Activated T-helper 9 cell treated with anti-CD3 and anti-CD28 coated beads, Interleukin-2, amount 50 U/mL, for 16 hours (primary cell): ENCODE results near the gene DUSP7.

ENCODE experiments used
- DNase-seq: peaks from one replicate; pipeline ENCODE4 v3.0.0-alpha.2; 2020; ENCODE audit warnings: low read depth

Gene DUSP7, protein sequence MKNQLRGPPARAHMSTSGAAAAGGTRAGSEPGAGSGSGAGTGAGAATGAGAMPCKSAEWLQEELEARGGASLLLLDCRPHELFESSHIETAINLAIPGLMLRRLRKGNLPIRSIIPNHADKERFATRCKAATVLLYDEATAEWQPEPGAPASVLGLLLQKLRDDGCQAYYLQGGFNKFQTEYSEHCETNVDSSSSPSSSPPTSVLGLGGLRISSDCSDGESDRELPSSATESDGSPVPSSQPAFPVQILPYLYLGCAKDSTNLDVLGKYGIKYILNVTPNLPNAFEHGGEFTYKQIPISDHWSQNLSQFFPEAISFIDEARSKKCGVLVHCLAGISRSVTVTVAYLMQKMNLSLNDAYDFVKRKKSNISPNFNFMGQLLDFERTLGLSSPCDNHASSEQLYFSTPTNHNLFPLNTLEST

DNA sequence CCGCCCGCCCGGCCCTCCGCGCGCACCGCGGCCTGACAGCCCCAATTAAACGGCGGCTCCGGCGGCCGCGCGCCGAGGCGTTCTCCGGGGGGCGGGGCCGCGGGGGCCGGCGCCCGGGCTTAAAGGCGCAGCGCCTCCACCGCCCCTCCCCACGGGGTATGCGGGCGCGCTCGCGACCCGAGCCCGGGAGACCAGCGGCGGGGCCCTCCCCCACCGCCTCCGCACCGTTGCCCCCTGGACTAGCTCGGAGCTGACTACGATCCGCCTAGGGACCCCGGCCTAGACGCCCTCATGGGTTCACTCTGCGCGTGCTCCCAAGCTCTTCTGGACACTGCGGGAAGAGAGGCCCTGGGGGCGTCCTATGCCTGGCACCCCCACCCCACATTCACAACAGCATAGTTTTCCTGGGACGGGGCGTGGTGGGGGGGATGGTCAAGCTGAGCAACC lies at the start of gene DUSP7:
TSS of gene DUSP7 (minus strand) at position 51 of the 447 bp plus-strand sequence. CDS start 205 bp downstream, outside the sequence.
- DNase-seq, result peak; percentile 63

DNA sequence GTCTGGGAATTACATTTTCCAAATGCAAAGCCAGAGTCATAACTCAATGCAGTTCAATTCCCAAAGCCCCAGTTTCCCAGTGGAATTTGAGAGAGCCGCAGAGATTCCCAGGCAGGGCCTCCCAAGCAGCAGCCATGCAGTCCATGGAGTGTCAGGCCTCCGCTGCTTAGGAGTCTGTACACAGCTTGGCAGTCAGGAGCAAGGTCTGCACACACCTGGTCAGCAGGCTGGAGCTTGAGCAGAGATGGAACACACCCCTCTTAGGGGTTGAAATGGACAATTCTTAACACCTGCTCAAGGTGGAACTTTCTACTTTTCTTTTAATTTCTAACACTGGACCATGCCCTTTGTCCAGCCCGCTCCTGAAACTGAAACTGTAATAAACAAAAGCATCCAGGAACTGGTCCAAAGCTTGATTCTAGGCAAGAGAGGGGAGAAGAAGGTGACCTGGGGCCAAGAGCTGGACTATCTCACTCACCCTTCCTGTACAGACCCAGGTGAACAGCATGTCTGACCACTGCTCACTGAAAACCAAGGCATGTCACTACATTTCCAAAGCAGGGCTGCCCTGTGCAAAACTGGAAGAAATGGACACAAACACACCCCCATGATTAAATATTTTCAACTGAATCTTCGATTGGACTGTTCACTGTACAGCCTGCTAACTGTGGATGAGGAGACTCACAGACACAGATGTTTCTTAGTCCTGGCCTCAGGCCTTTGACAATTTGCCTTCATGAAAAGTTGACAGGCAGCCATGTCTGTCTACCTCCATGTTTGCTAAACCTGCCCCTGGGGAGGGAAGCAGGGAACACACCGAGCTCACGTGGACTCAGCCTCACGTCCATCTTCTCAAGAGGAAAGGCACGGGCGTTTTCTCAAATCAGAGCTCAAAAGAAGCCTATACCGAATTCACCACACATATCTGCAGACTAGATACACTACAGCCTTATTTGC lies 48.6 kb upstream of the DUSP7 start:
- DNase-seq, result no peak

DNA sequence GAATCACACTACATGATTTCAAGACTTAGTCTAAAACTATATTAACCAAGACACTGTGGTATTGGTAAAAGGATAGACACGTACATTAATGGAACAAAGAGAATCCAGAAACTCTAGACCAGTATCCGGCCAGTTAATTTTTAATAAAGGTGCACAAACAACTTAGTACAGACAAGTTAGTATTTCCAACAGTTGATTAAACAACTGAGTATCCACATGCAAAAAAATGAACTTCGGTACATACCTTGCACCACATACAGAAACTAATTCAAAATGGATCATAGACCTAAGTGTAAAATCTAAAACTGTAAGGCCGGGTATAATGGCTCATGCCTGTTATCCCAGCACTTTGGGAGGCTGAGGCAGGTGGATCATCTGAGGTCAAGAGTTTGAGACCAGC lies 46.6 kb upstream of the DUSP7 start:
- no peak for DNase-seq

DNA sequence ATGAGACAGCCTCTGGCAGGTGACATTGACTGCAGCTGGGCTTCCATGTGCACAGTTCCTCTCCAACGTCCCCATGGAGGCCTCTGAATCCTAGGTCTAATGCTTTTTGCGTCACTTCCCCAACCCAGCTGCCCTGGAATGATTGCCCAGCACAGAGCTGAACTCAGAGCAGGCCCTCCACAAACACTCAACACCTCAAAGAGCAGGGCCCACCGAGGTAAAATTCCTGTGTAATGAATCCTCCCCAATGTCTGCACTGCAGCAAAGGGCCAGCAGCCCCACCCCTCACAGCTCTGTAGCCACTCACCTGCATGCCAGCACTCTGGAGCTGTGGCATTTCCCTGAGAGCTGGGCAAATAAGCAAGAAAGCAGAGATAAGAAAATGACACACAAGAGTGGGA lies 42.6 kb upstream of the DUSP7 start:
- DNase-seq, result no peak

DNA sequence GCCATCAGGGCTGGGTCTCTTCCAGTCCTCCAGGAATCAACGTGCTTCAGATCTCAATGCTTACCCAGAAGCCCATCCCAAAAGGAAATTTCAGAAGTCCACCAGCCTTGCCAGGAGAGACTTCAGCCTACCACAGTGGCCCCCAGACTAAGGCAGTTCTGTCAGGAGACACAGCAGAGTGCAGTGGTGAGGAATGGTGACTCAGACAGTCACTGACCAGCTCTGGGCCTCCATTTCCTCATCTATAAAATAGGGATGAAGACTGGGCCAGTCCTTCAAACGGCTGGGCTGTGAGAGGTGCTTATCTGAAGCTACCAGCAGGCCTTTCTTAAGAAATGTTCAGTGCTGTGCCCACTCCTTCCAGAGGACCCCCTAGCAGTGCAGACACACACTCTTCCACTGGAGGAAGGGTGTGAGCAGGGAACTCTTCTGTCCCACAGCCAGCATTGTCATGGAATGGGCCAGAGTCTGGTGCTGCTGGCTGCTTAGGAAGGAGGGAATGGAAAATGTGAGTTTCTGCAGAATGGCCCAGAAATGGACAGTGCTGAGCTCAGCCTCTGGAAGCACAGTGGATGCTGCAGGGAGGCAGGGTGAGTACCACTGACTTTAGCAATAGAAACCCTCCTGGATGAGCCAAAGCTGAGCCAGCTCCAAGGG lies 41.6 kb upstream of the DUSP7 start:
- no peak for DNase-seq

DNA sequence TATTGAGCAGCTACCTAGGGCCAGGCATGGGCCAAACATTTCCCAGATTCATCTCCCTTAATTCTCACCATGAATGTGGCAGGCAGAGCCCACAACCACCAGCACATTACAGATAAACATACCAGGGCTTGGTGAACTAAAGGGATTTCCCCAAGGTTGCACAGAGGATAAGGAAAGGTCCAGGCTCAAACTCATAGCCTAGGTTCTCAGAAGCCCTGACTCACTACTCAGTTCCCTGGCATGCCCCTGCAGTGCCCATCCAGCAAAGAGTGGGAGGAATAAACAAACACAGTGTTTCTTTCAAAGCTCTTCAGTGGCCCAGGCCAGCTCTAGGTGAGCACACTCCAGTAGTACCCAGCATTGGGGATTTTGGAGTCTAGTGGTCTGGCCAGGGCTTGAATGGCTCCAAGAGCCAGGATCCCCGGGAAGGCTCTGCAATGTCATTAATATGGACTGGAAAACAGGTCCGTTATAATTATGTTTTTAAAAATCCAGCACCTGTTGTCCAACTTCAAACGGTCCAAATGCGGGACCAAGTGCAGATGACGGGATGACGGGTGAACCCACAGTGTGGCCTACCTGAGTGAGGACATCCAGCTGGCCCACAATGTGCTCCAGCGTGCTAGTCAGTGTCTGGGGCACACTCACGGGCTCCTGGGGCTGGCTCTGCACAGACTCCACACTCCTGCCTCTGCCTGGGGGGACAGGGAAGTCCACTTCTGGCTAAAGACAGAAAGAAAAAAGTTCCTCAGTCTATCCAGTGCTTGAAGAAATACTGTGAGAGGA lies 39.8 kb upstream of the DUSP7 start:
- no peak for DNase-seq

DNA sequence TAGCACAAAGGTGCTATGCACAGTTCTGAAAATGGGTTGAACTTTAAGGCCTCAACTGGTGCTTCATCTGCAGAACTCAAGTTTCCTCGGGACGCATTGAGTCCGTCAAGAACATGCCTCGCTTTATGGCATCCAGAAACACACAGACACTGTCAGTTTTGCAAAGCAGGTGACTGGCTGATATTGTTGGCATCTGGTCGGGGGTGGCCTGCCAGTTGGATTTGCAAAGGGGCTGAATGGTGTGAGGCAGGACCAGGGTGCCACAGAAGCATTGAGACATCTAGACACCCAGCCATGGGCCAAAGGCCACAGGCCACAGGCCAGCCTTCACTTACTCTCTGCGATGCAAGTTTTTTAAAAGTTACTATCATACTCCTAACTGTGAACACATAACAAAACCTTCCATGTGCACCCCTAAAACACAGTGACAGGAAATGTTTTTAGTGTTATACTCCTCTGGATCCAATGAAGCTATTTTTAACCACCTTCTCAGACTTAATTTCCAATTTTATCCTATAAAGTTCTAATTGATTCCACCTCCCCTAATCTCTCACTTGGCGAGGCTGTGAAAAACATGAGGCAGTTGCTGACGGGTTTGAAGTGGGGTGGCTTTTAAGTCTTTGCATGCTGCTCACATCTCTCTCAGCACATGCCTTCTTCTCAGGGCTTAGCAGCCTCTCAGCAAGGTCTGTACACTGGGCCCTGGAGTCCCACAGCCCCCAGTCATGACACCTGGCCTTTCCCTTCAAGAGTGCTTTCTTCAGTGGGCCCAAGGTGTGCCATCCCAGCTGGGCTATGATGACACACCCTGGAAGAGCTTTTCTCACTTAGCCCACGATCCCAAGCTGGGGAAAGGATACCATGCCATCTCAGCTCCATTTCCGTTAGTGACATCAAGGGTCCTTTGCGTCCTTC lies 38.5 kb upstream of the DUSP7 start:
- no peak for DNase-seq

DNA sequence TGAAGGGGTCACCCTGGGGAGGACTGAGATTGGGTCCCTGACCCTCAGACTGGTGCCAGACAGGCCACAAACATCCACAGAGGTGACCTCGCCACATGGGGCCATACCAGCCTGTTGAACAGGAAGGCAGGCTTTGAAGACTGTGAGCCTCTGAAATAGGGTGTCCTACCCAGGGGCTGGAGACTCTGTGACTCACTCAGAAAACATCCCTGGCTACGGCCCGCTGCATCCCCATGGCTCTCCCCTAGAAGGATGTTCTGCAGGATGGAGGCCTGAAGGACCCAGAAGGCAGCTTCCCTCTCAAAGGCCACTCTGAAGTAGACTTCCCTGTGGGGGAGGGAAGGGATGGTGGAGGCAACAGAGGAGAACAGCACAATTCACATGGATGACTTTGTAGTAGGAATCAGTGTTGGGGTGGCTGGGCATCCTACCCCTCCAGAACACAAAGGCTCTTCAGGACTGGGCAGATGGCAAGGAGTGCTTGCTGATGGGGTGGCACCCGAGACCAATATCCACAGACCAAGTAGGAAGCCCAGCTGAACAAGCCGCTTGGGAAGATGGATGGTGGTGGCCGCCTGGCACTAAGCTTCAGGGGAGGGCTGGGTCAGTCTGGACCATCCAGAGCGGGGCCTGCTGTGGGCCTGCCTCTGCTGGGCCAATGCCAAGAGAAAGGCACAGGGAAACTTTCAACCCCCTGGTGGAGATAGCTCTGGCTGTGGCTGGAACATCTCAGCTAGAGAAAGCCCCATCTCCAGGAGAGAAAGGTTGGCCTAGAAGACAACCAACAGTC lies 37.6 kb upstream of the DUSP7 start:
- no peak for DNase-seq

DNA sequence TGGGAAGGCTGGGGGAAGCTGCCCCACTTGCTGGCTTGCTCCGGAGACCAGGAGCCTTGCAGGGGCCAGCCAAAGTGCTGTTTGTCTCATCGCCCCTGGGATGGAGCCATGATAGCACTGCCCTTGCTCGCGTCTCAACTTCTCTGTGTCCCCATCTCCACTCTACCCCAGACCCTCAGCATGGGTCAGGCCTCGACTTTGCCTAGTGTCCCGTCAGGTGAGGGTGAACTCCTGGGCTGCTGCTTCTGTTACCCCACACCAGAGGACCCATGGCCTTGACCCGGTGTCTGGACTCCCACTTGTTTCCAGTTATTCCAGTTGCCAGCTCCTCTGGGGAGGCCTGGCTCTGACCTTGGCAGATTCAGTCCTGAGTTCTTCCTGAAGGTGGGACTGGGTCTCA lies 36.5 kb upstream of the DUSP7 start:
- no peak for DNase-seq

DNA sequence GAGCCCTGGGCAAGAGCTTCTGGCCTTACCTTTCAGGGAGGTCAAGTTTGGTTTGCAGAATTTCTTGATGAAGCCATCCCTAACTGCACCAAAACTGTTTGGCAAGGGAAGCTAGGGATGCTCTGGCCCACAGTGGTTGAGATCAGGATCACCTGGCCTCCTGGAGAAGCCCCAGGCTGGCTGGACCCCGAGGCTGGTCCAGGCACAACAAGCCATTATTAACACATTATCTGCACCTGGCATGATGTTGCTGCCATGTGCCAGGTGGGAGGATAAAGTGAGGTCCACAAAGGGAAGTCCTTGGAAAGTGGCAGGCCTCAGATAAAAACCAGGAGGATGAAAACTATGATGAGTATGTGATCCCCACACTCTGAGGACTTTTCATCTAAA lies 35.9 kb upstream of the DUSP7 start:
- no peak for DNase-seq

DNA sequence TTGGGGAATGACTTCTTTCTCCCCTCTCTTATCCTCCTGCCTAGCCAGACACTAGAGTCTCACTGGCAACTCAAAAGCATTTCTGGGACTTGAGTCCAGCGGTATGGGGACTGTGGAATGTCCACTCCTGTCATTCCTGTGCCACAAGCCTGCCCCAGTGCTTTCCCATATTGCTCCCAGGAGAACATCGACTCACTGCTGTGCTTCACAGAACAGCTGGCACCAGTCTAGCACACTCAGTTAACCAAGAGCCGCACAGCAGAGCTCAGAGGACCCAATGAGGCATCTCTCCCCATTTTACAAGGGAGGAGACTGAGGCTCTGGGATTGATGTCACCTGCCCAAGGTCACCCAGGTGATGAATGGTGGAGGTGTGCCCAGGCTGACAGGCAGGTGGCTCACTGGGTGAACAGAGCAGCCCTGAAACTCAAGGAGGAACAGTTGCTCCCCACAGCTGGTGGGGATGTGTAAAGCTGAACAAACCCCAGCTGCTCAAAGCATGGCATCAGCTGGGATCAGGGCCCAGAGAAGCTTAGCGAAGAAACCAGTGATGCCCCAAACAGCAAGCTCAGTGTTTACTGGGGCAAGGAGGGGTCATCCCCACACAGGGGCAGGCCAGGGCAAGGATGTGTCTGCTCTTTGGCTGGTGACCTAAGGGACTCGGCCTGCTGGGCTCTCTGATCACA lies 35.4 kb upstream of the DUSP7 start:
- no peak for DNase-seq

DNA sequence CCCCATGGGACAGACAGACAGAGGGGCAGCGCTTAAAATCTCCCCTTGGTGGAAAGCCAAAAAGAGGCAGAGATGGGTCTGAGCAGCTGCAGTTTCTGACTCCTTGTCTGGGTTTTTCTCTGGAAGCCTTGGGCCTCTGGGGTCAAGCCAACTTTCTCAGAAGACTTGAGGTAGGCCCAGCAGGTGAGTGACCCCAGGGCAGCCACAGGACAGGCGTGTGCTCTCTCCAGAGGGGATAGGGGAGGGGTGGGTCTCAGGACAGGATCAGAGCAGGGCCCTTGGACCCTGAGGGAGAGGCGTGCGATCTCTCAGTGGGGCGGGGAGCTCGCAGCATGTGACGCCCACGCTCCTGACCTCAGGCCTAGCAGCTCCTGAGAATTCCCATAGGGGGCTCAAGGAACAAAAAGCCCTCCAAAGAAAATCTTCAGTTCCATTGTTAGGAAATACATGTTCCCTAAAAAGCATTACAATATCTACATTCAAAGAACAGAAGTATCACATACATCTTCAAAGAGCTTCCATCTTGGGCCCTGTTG lies 34.6 kb upstream of the DUSP7 start:
- no peak for DNase-seq

DNA sequence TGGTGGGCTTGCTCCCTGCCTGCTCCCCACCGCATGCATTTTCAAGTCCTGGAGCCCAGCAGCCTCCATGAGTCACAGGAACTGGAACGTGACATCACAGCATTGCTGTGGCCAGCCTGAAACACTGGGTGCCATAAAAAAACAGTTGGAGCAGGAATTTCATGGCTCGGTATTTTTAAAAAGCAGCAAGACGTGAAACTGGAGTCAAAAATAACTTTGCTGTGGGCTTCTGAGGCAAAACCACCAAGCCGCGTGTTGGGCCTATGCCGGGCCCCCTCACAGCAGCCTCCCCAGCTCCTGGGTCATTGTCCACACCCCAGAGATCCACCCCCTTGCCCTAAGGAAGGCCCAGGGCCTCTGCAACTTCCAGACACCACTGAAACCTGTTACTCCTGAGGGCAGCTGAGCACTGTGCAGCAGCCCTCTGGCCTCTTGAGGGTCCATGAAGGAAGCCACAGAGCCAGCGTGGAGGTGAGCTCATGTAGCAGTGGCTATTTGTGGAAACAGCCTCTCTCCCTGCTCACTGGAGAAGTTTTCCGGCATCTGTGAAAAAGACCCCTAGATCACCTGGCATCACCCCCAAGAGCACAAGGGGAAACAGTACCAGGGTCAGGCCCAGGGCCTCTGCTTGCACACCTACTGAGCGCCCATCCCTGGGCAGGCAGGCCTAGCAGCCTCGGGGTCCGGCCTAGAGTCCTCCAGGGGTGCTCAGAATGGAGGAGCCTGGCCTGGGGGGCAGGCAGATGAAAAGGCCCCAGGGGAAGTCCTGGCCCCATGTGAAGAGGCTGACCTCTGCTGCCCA lies 34.0 kb upstream of the DUSP7 start:
- DNase-seq, result no peak

DNA sequence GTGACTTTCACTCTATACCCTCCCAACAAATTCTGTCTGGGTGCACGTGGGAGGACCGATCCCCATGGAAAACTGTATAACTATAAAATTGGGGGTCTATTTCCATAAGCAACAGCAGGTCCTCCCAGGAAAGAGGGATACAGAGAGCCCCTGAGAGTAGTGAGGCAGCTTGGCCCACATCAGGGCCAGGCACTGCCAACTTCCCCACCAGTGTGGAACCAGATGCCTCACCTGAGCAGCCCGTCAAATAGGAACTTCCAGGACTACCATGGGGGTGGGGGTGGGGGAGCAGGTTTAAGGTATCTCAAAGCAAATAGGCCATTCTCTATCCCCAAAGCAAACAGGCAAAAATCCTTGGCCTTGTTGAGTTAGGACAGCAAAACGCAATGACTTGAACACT lies 33.3 kb upstream of the DUSP7 start:
- no peak for DNase-seq

DNA sequence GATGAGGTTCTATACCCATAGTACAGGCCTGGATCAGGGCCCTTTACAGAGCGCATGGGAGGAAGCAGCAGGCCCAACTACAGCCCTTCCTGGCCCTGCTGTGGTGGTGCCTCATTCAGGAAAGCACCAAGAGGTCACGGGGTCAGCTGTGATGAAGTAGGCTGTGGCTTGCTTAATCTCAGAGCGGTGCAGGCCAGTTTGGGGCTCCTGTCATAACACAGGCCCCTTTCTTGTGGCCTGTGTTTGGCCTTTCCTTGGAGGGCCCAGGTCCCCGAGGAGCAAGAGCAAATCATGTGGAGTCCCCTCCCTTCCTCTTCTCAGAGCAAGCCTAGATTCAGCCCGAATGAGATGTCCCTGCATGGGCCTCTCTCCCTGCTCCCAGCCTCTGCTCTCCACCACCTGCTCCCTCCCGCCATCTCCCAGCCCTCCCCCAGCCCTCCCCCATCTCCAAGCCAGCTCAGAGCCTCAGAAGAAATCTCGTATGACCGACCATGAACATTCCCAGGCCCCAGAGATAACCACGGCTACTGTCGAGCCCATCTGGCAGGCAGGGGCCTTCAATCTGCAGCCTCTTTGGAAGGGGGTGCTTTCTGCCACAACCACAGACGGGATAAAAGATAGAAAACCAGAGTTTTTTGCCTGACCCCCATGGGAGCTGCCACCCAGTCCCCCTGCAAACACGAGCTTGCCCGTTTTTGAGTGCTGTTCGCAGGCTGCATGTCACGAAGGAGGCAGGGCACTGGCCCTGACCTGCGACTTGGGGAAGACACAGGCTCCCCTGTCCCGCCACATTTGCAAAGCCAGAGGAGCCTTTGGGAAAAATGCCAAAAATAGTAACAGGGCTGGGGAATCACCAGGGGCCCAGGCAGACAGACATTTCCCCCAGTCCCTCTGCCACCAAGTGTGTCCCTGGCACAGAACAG lies 32.3 kb upstream of the DUSP7 start:
- DNase-seq, result no peak

DNA sequence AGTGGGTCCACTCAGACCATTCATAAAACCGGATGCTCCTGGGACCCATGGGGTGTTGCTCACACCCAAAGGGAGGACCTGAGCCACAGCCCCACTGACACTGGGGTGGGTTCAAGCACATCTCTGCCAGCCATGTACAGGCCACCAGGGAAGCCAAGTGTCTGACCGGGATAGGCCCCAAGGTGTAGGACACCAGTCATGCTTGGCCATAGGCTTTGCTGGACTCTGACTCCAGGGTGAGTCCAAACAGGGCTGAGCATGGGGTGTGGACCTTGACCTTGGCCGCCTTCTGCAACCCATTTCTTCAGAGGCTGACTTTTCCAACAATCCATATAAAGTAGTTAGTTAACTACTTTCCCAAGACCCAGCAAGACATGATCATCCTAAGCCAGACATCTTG lies 31.4 kb upstream of the DUSP7 start:
- no peak for DNase-seq
